Measurements from ENCODE around the gene CERS6. TPM values are rescaled to one million over a fixed set of nuclear protein-coding genes. Genes with fewer than 3 reads are reported as not detected.

Gene CERS6
- total and polyA plus RNA-seq, 4 donors = 4.3 to 25.8 (median 13.6) TPM

DNA sequence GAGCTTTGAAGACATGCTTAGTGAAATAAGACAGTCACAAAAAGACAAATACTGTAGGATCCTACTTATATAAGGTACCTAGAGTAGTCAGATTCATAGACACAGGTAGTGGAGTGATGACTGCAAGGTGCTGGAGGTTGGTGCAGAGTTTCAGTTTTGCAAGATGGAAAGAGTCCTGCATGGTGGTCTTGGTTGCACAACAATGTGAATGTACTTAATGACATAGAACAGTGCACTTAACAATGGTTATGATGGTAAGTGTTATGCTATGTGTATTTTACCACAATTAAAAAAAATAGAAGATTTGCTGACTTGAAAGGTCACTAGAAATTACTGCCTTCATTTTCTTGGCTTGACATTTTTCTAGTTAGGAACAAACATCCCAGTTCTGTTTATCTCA is 9.5 kb downstream of the CERS6 start:
- H3K9me3 ChIP-seq (ENCODE audit: control insufficient read depth in 4 of 4, insufficient read depth in 3 of 4, low read length in 3 of 4) = no peaks in the 10 kb centered on the region
- no peak overlapping the region for H3K4me3 ChIP-seq
- TF ChIP-seq CTCF (IDR thresholded peaks at IDR 0.05; ENCODE audit: control extremely low read depth, extremely low read depth) = no peak
- peak in 1 of 3 donors; percentile 29 for DNase-seq
- H3K4me1 ChIP-seq (ENCODE audit: control insufficient read depth in 5 of 5, insufficient read depth in 5 of 5, low read length in 5 of 5) = peaks cover 1 to 51% (median 8%) of the 10 kb centered on the region in 5 donors
- H3K9ac ChIP-seq (ENCODE audit: insufficient read depth in 1 of 2, low read length in 2 of 2) = no peak overlapping the region
- H3K27me3 ChIP-seq (ENCODE audit: control insufficient read depth in 3 of 3, insufficient read depth in 3 of 3, low read length in 2 of 3) = no peaks in the 10 kb centered on the region
- H3K36me3 ChIP-seq (ENCODE audit: control insufficient read depth in 4 of 4, insufficient read depth in 4 of 4, low read length in 4 of 4) = no peaks in the 10 kb centered on the region
- no peak overlapping the region for H3K27ac ChIP-seq (ENCODE audit: low read depth in 1 of 2, low read length in 1 of 2)
- no peak for ATAC-seq (ENCODE audit: insufficient read depth, low FRiP score)

GRCh38 chr2:168466190-168466737 is 10.2 kb downstream of the CERS6 start:
- Histone ChIP-seq H3K27me3 (ENCODE audit: control insufficient read depth in 3 of 3, insufficient read depth in 3 of 3, low read length in 2 of 3) (no peaks in the 10 kb centered on the region), H3K9ac (ENCODE audit: insufficient read depth in 1 of 2, low read length in 2 of 2) (no peak overlapping the region), H3K27ac (ENCODE audit: low read depth in 1 of 2, low read length in 1 of 2) (peak overlapping the region in 1 of 2 donors; percentile 60), H3K4me3 (no peak overlapping the region), H3K9me3 (ENCODE audit: control insufficient read depth in 4 of 4, insufficient read depth in 3 of 4, low read length in 3 of 4) (no peaks in the 10 kb centered on the region), H3K36me3 (ENCODE audit: control insufficient read depth in 4 of 4, insufficient read depth in 4 of 4, low read length in 4 of 4) (no peaks in the 10 kb centered on the region), H3K4me1 (ENCODE audit: control insufficient read depth in 5 of 5, insufficient read depth in 5 of 5, low read length in 5 of 5) (peaks cover 1 to 53% (median 8%) of the 10 kb centered on the region in 5 donors)
- no peak for ATAC-seq (ENCODE audit: insufficient read depth, low FRiP score)
- no peak for TF ChIP-seq CTCF (IDR thresholded peaks at IDR 0.05; ENCODE audit: control extremely low read depth, extremely low read depth)
- WGBS, 2 donors = 50 to 69% methylated on average over 2 of the region's 2 CpGs
- no peak for DNase-seq

DNA sequence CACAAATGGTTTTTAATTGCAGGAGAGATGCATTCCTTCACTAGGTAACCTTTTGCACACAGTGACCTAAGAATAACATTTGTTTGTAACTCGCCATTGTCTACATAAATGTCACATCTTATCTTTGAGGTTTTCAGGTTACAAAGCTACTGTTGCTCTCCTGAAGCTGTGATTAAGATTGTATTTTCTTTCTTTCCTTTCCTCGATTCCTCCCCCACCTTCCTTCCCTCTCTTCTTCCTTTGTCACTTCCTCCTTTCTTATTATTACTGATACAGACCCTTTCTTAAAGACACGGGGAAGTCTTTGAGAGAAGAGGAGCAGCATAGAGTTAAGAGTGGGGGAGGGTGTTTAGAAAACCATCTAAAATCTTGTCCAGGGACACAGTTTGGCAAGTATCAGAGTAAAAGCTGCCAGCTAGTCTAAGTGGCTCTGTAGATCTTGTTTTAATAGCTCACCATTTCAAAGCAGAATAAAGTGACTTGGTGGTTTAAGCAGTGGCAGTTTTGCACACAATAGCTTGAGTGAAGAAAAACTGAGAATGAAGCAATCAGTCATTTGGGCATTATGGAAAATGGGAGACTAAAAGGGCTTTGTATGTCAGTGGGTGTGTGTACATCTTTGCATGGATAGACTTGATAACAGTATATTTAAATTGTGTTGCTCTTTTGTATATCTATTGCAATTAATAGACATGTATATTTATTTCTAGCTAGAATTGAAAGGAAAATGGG is 10.9 kb downstream of the CERS6 start:
- TF ChIP-seq CTCF (IDR thresholded peaks at IDR 0.05; ENCODE audit: control extremely low read depth, extremely low read depth) = no peak
- peaks cover 1 to 55% (median 8%) of the 10 kb centered on the region in 5 donors for H3K4me1 ChIP-seq (ENCODE audit: control insufficient read depth in 5 of 5, insufficient read depth in 5 of 5, low read length in 5 of 5)
- no peaks in the 10 kb centered on the region for H3K27me3 ChIP-seq (ENCODE audit: control insufficient read depth in 3 of 3, insufficient read depth in 3 of 3, low read length in 2 of 3)
- H3K36me3 ChIP-seq (ENCODE audit: control insufficient read depth in 4 of 4, insufficient read depth in 4 of 4, low read length in 4 of 4) = no peaks in the 10 kb centered on the region
- DNase-seq (peak in 2 of 3 donors; percentile 41 to 70), ATAC-seq (ENCODE audit: insufficient read depth, low FRiP score) (no peak)
- 13 to 14% methylated on average over 3 of the region's 3 CpGs for WGBS, 2 donors
- H3K4me3 ChIP-seq = no peak overlapping the region
- H3K9me3 ChIP-seq (ENCODE audit: control insufficient read depth in 4 of 4, insufficient read depth in 3 of 4, low read length in 3 of 4) = no peaks in the 10 kb centered on the region
- peak overlapping the region in 1 of 2 donors; percentile 60 for H3K27ac ChIP-seq (ENCODE audit: low read depth in 1 of 2, low read length in 1 of 2)
- no peak overlapping the region for H3K9ac ChIP-seq (ENCODE audit: insufficient read depth in 1 of 2, low read length in 2 of 2)

Measured in lung (tissue), 12 donors.